HEK293 (cell line): Measurements from ENCODE around the gene CARD8.

Experiments used
- CTCF ChIP-seq: fragments of 450-650 bp; formaldehyde crosslinking; IDR thresholded peaks from 2 replicates; pipeline ENCODE4 v1.5.1; 2016; ENCODE audit warnings: missing biosample characterization, missing genetic modification characterization
- EGR2 ChIP-seq: fragments of 450-650 bp; formaldehyde crosslinking; IDR thresholded peaks from 2 replicates; pipeline ENCODE4 v1.5.1; 2016; ENCODE audit warnings: low read depth, missing biosample characterization, missing genetic modification characterization
- GLI4 ChIP-seq: fragments of 450-650 bp; formaldehyde crosslinking; IDR thresholded peaks from 2 replicates; pipeline ENCODE4 v1.5.1; 2016; ENCODE audit warnings: missing biosample characterization, missing genetic modification characterization
- PRDM10 ChIP-seq: fragments of 450-650 bp; formaldehyde crosslinking; IDR thresholded peaks from 2 replicates; pipeline ENCODE4 v1.5.1; 2016; ENCODE audit warnings: missing biosample characterization, missing genetic modification characterization
- RBAK ChIP-seq: fragments of 450-650 bp; formaldehyde crosslinking; IDR thresholded peaks from 2 replicates; pipeline ENCODE4 v1.5.1; 2016; ENCODE audit warnings: missing biosample characterization, missing genetic modification characterization
- REST ChIP-seq: fragments of 450-650 bp; formaldehyde crosslinking; IDR thresholded peaks from 2 replicates; pipeline ENCODE4 v1.5.1; 2016; ENCODE audit warnings: missing biosample characterization, missing genetic modification characterization
- YY1 ChIP-seq: fragments of 450-650 bp; formaldehyde crosslinking; IDR thresholded peaks from 2 replicates; pipeline ENCODE4 v1.5.1; 2018; ENCODE audit warnings: missing biosample characterization, missing genetic modification characterization
- ZNF114 ChIP-seq: fragments of 450-650 bp; formaldehyde crosslinking; IDR thresholded peaks from 2 replicates; pipeline ENCODE4 v1.5.0; 2017; ENCODE audit warnings: missing biosample characterization, missing genetic modification characterization
- ZNF18 ChIP-seq: fragments of 450-650 bp; formaldehyde crosslinking; IDR thresholded peaks from 2 replicates; pipeline ENCODE4 v1.5.1; 2016; ENCODE audit warnings: missing biosample characterization, missing genetic modification characterization
- ZNF274 ChIP-seq, 2 experiments: fragments of 200-500 bp in 1 of 2; fragments of 450-650 bp in 1 of 2; sonication (Bioruptor generic) in 1 of 2; formaldehyde crosslinking in 1 of 2; IDR thresholded peaks; 2 replicates each; pipeline versions ENCODE4 v1.5.1 to v1.6.1; 2014 to 2016; ENCODE audit warnings: borderline replicate concordance in 1 of 2, inconsistent platforms in 1 of 2, low read length in 1 of 2, missing biosample characterization in 1 of 2, missing genetic modification characterization in 1 of 2
- ZNF560 ChIP-seq: fragments of 450-650 bp; formaldehyde crosslinking; IDR thresholded peaks from 2 replicates; pipeline ENCODE4 v1.5.1; 2017; ENCODE audit warnings: missing biosample characterization, missing genetic modification characterization, borderline replicate concordance
- ZNF629 ChIP-seq: fragments of 450-650 bp; formaldehyde crosslinking; IDR thresholded peaks from 2 replicates; pipeline ENCODE4 v1.5.1; 2017; ENCODE audit warnings: missing biosample characterization, missing genetic modification characterization
- ZNF704 ChIP-seq: fragments of 450-650 bp; formaldehyde crosslinking; IDR thresholded peaks from 2 replicates; pipeline ENCODE4 v1.5.1; 2016; ENCODE audit warnings: missing biosample characterization, missing genetic modification characterization

GRCh38 chr19:48274938-48275337 lies 19.2 kb upstream of the CARD8 start:
- TF ChIP-seq ZNF629 (tag by site-specific recombination) (no peak), ZNF704 (tag by site-specific recombination) (no peak), PRDM10 (tag by site-specific recombination) (no peak), YY1 (tag by site-specific recombination) (no peak), CTCF (tag by site-specific recombination) (no peak), ZNF18 (tag by site-specific recombination) (no peak), GLI4 (tag by site-specific recombination) (no peak), EGR2 (no peak), RBAK (tag by site-specific recombination) (no peak), REST (no peak), ZNF560 (tag by site-specific recombination) (no peak), ZNF114 (tag by site-specific recombination) (no peak), ZNF274 (IDR thresholded peaks at IDR 0.05; ENCODE audit: low read length) (no peak), ZNF274 (tag by site-specific recombination; IDR thresholded peaks at IDR 0.05; ENCODE audit: borderline replicate concordance) (no peak)
